Measurements from ENCODE around the gene MNT.

The MNT gene

GRCh38 chr17:2380226-2380922 is 20.5 kb downstream of the MNT start:
- DNase-seq = no peak

GRCh38 chr17:2379489-2380225 is 21.2 kb downstream of the MNT start:
- no peak for DNase-seq

GRCh38 chr17:2378905-2379304 is 22.0 kb downstream of the MNT start:
- no peak for DNase-seq

- no peak for DNase-seq
Observed at GRCh38 chr17:2377659-2378058, 23.2 kb downstream of the MNT start.

GRCh38 chr17:2376107-2376506 is 24.8 kb downstream of the MNT start:
- DNase-seq = no peak

- no peak for DNase-seq
Observed at GRCh38 chr17:2375406-2375805, 25.5 kb downstream of the MNT start.

GRCh38 chr17:2374549-2375285 is 26.1 kb downstream of the MNT start:
- DNase-seq = no peak

GRCh38 chr17:2373179-2373578 is 27.7 kb downstream of the MNT start:
- no peak for DNase-seq

GRCh38 chr17:2372681-2373080 is 28.2 kb downstream of the MNT start:
- DNase-seq = no peak

GRCh38 chr17:2372180-2372579 is 28.7 kb downstream of the MNT start:
- DNase-seq = no peak

- DNase-seq = no peak
Observed at GRCh38 chr17:2371183-2372130, 29.4 kb downstream of the MNT start.

GRCh38 chr17:2370211-2370589 is 30.7 kb downstream of the MNT start:
- DNase-seq = no peak

GRCh38 chr17:2369551-2370210 is 31.2 kb downstream of the MNT start:
- DNase-seq = no peak

- DNase-seq = no peak
Observed at GRCh38 chr17:2369039-2369438, 31.8 kb downstream of the MNT start.

- DNase-seq = no peak
Observed at GRCh38 chr17:2368359-2368758, 32.5 kb downstream of the MNT start.

GRCh38 chr17:2366747-2367494 is 33.9 kb downstream of the MNT start:
- DNase-seq = no peak

GRCh38 chr17:2365132-2365531 is 35.7 kb downstream of the MNT start:
- no peak for DNase-seq

- DNase-seq = no peak
Observed at GRCh38 chr17:2364763-2365116, 36.1 kb downstream of the MNT start.

- no peak for DNase-seq
Observed at GRCh38 chr17:2363851-2364762, 36.8 kb downstream of the MNT start.

GRCh38 chr17:2363318-2363717 is 37.5 kb downstream of the MNT start:
- DNase-seq = no peak

All from fibroblast of upper back skin (primary cell).